Endodermal cell (in vitro differentiated cells): Measurements from ENCODE around the gene SNAPC1. TPM values are rescaled to one million over a fixed set of nuclear protein-coding genes. Genes with fewer than 3 reads are reported as not detected.

Source experiments
- DNase-seq: peaks from one replicate; pipeline ENCODE4 v3.0.0-alpha.2; 2017
- H3K27ac ChIP-seq: 2 replicates; pipeline ENCODE4 v1.5.1; 2013; ENCODE audit warnings: mild to moderate bottlenecking, low read depth, low read length, moderate library complexity
- H3K27me3 ChIP-seq: 2 replicates; pipeline ENCODE4 v1.6.1; 2013; ENCODE audit warnings: mild to moderate bottlenecking, low read length, moderate library complexity; ENCODE audit not compliant: insufficient read depth, control insufficient read depth, poor library complexity, severe bottlenecking
- H3K36me3 ChIP-seq: 2 replicates; pipeline ENCODE4 v1.7.0; 2013; ENCODE audit warnings: mild to moderate bottlenecking, low read length, moderate library complexity; ENCODE audit not compliant: control insufficient read depth, insufficient read depth
- H3K4me1 ChIP-seq: one replicate; pipeline ENCODE4 v1.7.0; 2013; ENCODE audit warnings: low read length; ENCODE audit not compliant: control insufficient read depth, insufficient read depth
- H3K4me3 ChIP-seq: 2 replicates; pipeline ENCODE4 v1.5.1; 2013; ENCODE audit warnings: mild to moderate bottlenecking, low read length, moderate library complexity
- H3K9ac ChIP-seq: 2 replicates; pipeline ENCODE4 v1.6.1; 2013; ENCODE audit warnings: mild to moderate bottlenecking, low read length, moderate library complexity; ENCODE audit not compliant: poor library complexity, severe bottlenecking; ENCODE audit errors: extremely low read depth
- H3K9me3 ChIP-seq: 2 replicates; pipeline ENCODE4 v1.6.1; 2013; ENCODE audit warnings: mild to moderate bottlenecking, low read length, moderate library complexity; ENCODE audit not compliant: control insufficient read depth
- H3K27ac Mint-ChIP-seq: 2 replicates; pipeline ENCODE4 v1.8.0; 2020; ENCODE audit warnings: mixed read lengths
- H3K27me3 Mint-ChIP-seq: 2 replicates; pipeline ENCODE4 v1.8.0; 2021; ENCODE audit warnings: mild to moderate bottlenecking, mixed read lengths; ENCODE audit not compliant: insufficient read depth
- H3K36me3 Mint-ChIP-seq: 2 replicates; pipeline ENCODE4 v1.8.0; 2020; ENCODE audit warnings: low read depth, mixed read lengths
- H3K4me1 Mint-ChIP-seq: 2 replicates; pipeline ENCODE4 v1.8.0; 2020; ENCODE audit warnings: mixed read lengths
- H3K4me3 Mint-ChIP-seq: 2 replicates; pipeline ENCODE4 v1.8.0; 2020; ENCODE audit warnings: mild to moderate bottlenecking, moderate library complexity, mixed read lengths
- H3K9me3 Mint-ChIP-seq: 2 replicates; pipeline ENCODE4 v1.8.0; 2020; ENCODE audit warnings: mild to moderate bottlenecking, mixed read lengths
- CTCF ChIP-seq: fragments of 200-600 bp; sonication (generic); conservative IDR thresholded peaks from 2 replicates; pipeline ENCODE4 v1.5.0; 2021; ENCODE audit warnings: antibody characterized with exemption, mild to moderate bottlenecking
- WGBS, 2 experiments: methylation state at CpG; one replicate each; pipeline versions ENCODE4 v1.1.5 to v1.1.7; 2013; ENCODE audit warnings: missing lambda C conversion rate in 2 of 2, mixed read lengths in 1 of 2; ENCODE audit not compliant: insufficient coverage in 1 of 2, insufficient read length in 1 of 2; 5-methylcytosine and 5-hydroxymethylcytosine counted together
- total RNA-seq, 2 donors: library from RNA; stranded (reverse); fragmentation: NEBNext Ultra II Directional in 1 of 2; extraction: Animal tissue kit (Norgen Biotek cat#: 25700) in 1 of 2; gene quantifications; 2 replicates in 1 of 2; 3 replicates in 1 of 2; pipeline ENCODE4 v1.2.1, GENCODE V29; 2021

The SNAPC1 gene
- total RNA-seq, 2 donors from 2014 or later = 8.6 to 21.6 TPM

GRCh38 chr14:61751475-61751989 lies 10.7 kb upstream of the SNAPC1 start:
- no peak overlapping the region for H3K9ac ChIP-seq
- H3K4me1 ChIP-seq = peaks cover 10% of the 10 kb centered on the region
- H3K36me3 ChIP-seq = peaks cover 37% of the 10 kb centered on the region
- no peak for DNase-seq
- Mint-ChIP-seq H3K27ac (no peak overlapping the region), H3K9me3 (peaks cover 6% of the 10 kb centered on the region), H3K4me1 (peaks cover 21% of the 10 kb centered on the region), H3K4me3 (peak overlapping the region; percentile 50), H3K36me3 (peaks cover 15% of the 10 kb centered on the region), H3K27me3 (no peaks in the 10 kb centered on the region)
- H3K4me3 ChIP-seq = peak overlapping the region; percentile 2
- H3K27me3 ChIP-seq = no peaks in the 10 kb centered on the region
- WGBS, 2 experiments = 87 to 97% methylated on average over 5 to 7 of the region's 8 CpGs
- TF ChIP-seq CTCF = no peak
- H3K27ac ChIP-seq = no peak overlapping the region
- H3K9me3 ChIP-seq = peaks cover 9% of the 10 kb centered on the region

GRCh38 chr14:61752626-61753025 lies 9.6 kb upstream of the SNAPC1 start:
- no peak for TF ChIP-seq CTCF
- Histone ChIP-seq H3K9me3 (peaks cover 9% of the 10 kb centered on the region), H3K9ac (no peak overlapping the region), H3K27ac (no peak overlapping the region), H3K4me1 (peaks cover 10% of the 10 kb centered on the region), H3K4me3 (peak overlapping the region; percentile 2), H3K27me3 (no peaks in the 10 kb centered on the region), H3K36me3 (peaks cover 26% of the 10 kb centered on the region)
- Mint-ChIP-seq H3K4me1 (peaks cover 27% of the 10 kb centered on the region), H3K27me3 (no peaks in the 10 kb centered on the region), H3K4me3 (no peak overlapping the region), H3K36me3 (peaks cover 7% of the 10 kb centered on the region), H3K9me3 (peaks cover 6% of the 10 kb centered on the region), H3K27ac (no peak overlapping the region)
- DNase-seq = no peak
- WGBS, 2 experiments = 89 to 95% methylated on average over 2 to 4 of the region's 4 CpGs

- H3K4me1 ChIP-seq = peaks cover 10% of the 10 kb centered on the region
- H3K27me3 ChIP-seq = no peaks in the 10 kb centered on the region
- Mint-ChIP-seq H3K36me3 (peaks cover 1% of the 10 kb centered on the region), H3K27me3 (no peaks in the 10 kb centered on the region), H3K27ac (no peak overlapping the region), H3K9me3 (peaks cover 6% of the 10 kb centered on the region), H3K4me1 (peaks cover 26% of the 10 kb centered on the region), H3K4me3 (no peak overlapping the region)
- no peak overlapping the region for H3K27ac ChIP-seq
- peaks cover 9% of the 10 kb centered on the region for H3K9me3 ChIP-seq
- peak; percentile 56 for TF ChIP-seq CTCF
- peak; percentile 60 for DNase-seq
- peaks cover 16% of the 10 kb centered on the region for H3K36me3 ChIP-seq
- H3K9ac ChIP-seq = no peak overlapping the region
- no peak overlapping the region for H3K4me3 ChIP-seq
Measured at GRCh38 chr14:61753631-61754030, 8.6 kb upstream of the SNAPC1 start.
